Keratinocyte (primary cell): ENCODE data around the gene CENPP. TPM values are rescaled to one million over a fixed set of nuclear protein-coding genes. Genes with fewer than 3 reads are reported as not detected.

ENCODE experiments used
- DNase-seq: peaks from one replicate; pipeline ENCODE4 v3.0.0-alpha.2; 2011; ENCODE audit warnings: low read depth, missing footprints, low spot score
- FAIRE-seq: peaks from 2 replicates; lab custom pipeline; 2011; peaks lifted over from hg19 to GRCh38; lab: Jason Lieb, UNC
- H2AFZ ChIP-seq: 2 replicates; pipeline ENCODE4 v1.6.0; 2012; ENCODE audit warnings: low read length, control low read depth, inconsistent platforms; ENCODE audit not compliant: control insufficient read depth
- H3K27ac ChIP-seq: 2 replicates; pipeline ENCODE4 v1.5.1; 2011; ENCODE audit warnings: low read length; ENCODE audit not compliant: control insufficient read depth, insufficient read depth
- H3K27me3 ChIP-seq: 3 replicates; pipeline ENCODE4 v1.6.0; 2011; ENCODE audit warnings: low read length; ENCODE audit not compliant: control insufficient read depth, insufficient read depth; ENCODE audit errors: extremely low read depth
- H3K36me3 ChIP-seq, 2 experiments: 2 replicates in 1 of 2; 3 replicates in 1 of 2; pipeline ENCODE4 v1.5.1; 2011; ENCODE audit warnings: low read length in 2 of 2, mild to moderate bottlenecking in 1 of 2; ENCODE audit not compliant: control insufficient read depth in 2 of 2, insufficient read depth in 2 of 2; ENCODE audit errors: extremely low read depth in 1 of 2
- H3K4me1 ChIP-seq: 3 replicates; pipeline ENCODE4 v1.5.1; 2011; ENCODE audit warnings: low read length; ENCODE audit not compliant: control insufficient read depth, insufficient read depth; ENCODE audit errors: extremely low read depth
- H3K4me2 ChIP-seq: 3 replicates; pipeline ENCODE4 v1.6.0; 2011; ENCODE audit warnings: low read depth, low read length; ENCODE audit not compliant: control insufficient read depth, insufficient read depth; ENCODE audit errors: extremely low read depth
- H3K4me3 ChIP-seq, 3 experiments: fragments of 200-600 bp in 1 of 3; sonication (generic) in 1 of 3; 2 replicates in 2 of 3; 3 replicates in 1 of 3; pipeline ENCODE4 v1.5.1; 2011 to 2016; ENCODE audit warnings: low read length in 3 of 3, mild to moderate bottlenecking in 3 of 3, control low read depth in 2 of 3, inconsistent platforms in 1 of 3, low read depth in 1 of 3, mixed read lengths in 1 of 3, mixed run types in 1 of 3, moderate library complexity in 1 of 3; ENCODE audit not compliant: control insufficient read depth in 2 of 3, insufficient read depth in 2 of 3; ENCODE audit errors: extremely low read depth in 1 of 3
- H3K79me2 ChIP-seq: 2 replicates; pipeline ENCODE4 v1.6.0; 2012; ENCODE audit warnings: low read length; ENCODE audit not compliant: control insufficient read depth, insufficient read depth
- H3K9ac ChIP-seq: 3 replicates; pipeline ENCODE4 v1.6.0; 2011; ENCODE audit warnings: low read length; ENCODE audit not compliant: control insufficient read depth, insufficient read depth; ENCODE audit errors: extremely low read depth
- H3K9me1 ChIP-seq: 3 replicates; pipeline ENCODE4 v1.6.0; 2011; ENCODE audit warnings: low read length; ENCODE audit not compliant: control insufficient read depth, insufficient read depth; ENCODE audit errors: extremely low read depth
- H3K9me3 ChIP-seq: 2 replicates; pipeline ENCODE4 v1.5.1; 2012; ENCODE audit warnings: low read depth, low read length; ENCODE audit not compliant: control insufficient read depth
- H4K20me1 ChIP-seq: 3 replicates; pipeline ENCODE4 v1.6.0; 2011; ENCODE audit warnings: low read length; ENCODE audit not compliant: control insufficient read depth, insufficient read depth; ENCODE audit errors: extremely low read depth
- EZH2 ChIP-seq: IDR thresholded peaks from one replicate; pipeline ENCODE4 v1.6.1; 2012; ENCODE audit warnings: inconsistent platforms, mild to moderate bottlenecking, low read length, moderate library complexity
- dilution Hi-C: fragments of 300-500 bp; cut with MboI; formaldehyde crosslinking; loops from one replicate; pipeline ENCODE4 v1.7.0; 2020; ENCODE audit warnings: low sequenced_read_pairs; ENCODE audit not compliant: extremely low pct_ligation_motif_present
- polyA plus RNA-seq, 5 experiments: library from polyadenylated mRNA; depleted of rRNA in 3 of 5; stranded (reverse) in 3 of 5; stranded (forward) in 1 of 5; unstranded in 1 of 5; fragments of >200 nt; gene quantifications; 1 replicate in 1 of 5; 2 replicates in 3 of 5; 3 replicates in 1 of 5; pipeline versions ENCODE4 v1.2.1 to v1.2.3, GENCODE V29; 2011 to 2012; ENCODE audit warnings: missing spikeins in 2 of 5, low read depth in 1 of 5, low replicate concordance in 1 of 5
- TF ChIP-seq, protein P1 (sequence below), 3 experiments: IDR thresholded peaks in 1 of 3; conservative IDR thresholded peaks in 1 of 3; optimal IDR thresholded peaks in 1 of 3; 2 replicates in 2 of 3; 3 replicates in 1 of 3; pipeline versions ENCODE3 to v1.5.1; 2011; ENCODE audit warnings: low read length in 3 of 3, mild to moderate bottlenecking in 3 of 3, moderate library complexity in 2 of 3, control low read depth in 1 of 3, inconsistent platforms in 1 of 3; ENCODE audit not compliant: insufficient read depth in 2 of 3; ENCODE audit errors: extremely low read depth in 1 of 3

Gene CENPP
- polyA plus RNA-seq, 1 donor (not counting 4 experiments of a cell fraction or from before 2014, with no cell fraction given), result 6.7 TPM

DNA sequence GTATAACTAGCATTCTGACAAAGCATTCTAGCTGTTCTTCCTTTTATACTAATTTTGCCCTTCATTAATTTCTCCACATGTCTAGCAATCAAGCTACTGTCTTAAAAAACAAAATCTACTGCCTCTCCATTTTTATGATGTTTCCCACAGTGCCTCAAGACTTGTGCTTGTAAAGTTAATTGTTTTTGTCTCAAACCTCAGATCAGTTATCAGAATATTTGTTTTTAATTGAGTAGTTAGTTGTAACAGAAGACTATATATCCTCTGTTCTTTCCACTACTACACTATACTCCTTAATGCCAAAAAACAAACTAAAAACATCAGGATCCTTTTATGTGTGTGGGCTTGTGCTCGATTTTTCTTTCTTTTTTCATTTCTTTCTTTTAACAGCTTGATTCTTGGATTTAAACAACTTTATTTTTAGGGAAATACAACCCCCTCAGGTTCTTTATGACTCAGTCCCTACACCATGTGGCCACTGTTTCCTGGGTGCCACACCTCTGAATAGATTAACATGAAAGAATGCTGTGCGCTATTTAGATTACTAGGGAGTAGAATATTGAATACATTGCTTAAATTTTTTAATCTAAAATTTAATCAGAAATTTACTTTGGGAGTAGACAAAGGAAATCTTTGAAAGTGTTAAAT, 155.4 kb downstream of the CENPP start:
- Histone ChIP-seq H3K27me3 (no peaks in the 10 kb centered on the region), H2AFZ (peak overlapping the region; percentile 83), H3K4me1 (peaks cover 36% of the 10 kb centered on the region), H3K27ac (peak overlapping the region; percentile 90), H3K9me1 (no peaks in the 10 kb centered on the region), H3K9ac (peak overlapping the region; percentile 35), H3K4me3 (peak overlapping the region in 2 of 3 experiments; percentile 13 to 39), H3K4me2 (peak overlapping the region; percentile 67), H4K20me1 (no peaks in the 10 kb centered on the region), H3K9me3 (no peaks in the 10 kb centered on the region), H3K79me2 (no peaks in the 10 kb centered on the region), H3K36me3 (no peaks in the 10 kb centered on the region)
- TF ChIP-seq, protein P1, sequence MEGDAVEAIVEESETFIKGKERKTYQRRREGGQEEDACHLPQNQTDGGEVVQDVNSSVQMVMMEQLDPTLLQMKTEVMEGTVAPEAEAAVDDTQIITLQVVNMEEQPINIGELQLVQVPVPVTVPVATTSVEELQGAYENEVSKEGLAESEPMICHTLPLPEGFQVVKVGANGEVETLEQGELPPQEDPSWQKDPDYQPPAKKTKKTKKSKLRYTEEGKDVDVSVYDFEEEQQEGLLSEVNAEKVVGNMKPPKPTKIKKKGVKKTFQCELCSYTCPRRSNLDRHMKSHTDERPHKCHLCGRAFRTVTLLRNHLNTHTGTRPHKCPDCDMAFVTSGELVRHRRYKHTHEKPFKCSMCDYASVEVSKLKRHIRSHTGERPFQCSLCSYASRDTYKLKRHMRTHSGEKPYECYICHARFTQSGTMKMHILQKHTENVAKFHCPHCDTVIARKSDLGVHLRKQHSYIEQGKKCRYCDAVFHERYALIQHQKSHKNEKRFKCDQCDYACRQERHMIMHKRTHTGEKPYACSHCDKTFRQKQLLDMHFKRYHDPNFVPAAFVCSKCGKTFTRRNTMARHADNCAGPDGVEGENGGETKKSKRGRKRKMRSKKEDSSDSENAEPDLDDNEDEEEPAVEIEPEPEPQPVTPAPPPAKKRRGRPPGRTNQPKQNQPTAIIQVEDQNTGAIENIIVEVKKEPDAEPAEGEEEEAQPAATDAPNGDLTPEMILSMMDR (optimal IDR thresholded peaks at IDR 0.05 in 1 of 3, IDR thresholded peaks at IDR 0.05 in 1 of 3, conservative IDR thresholded peaks at IDR 0.05 in 1 of 3; ENCODE audit: extremely low read depth in 1 of 3, insufficient read depth in 2 of 3, low read length in 3 of 3), result no peak
- no peak for TF ChIP-seq EZH2
- peak; percentile 17 for FAIRE-seq
- dilution Hi-C loops, result no loop called here
- no peak for DNase-seq

DNA sequence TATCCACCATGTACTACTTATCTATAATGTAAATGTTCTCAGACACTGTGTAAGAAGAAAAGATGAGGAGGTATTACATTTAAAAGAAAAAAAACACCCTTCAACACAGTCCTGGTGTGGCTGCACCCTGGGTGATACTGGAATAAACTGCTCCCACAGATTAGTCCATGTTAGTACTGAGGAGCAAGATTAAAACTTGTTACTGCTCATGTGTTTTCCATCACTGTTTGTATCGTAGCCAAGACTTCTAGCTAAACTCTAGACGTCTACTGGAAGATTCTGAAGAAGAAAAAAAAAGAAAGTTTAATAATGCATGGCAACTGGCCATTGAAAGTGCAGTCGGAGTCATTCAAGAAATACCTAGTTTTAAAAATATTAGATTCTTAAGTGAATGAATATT, 156.6 kb downstream of the CENPP start, which contains the start of gene ASPN:
Gene ASPN, minus strand, starts transcription at position 178 of the 400 bp plus-strand sequence.
- Histone ChIP-seq H3K4me3 (no peak within 1 kb of the TSS), H3K27me3 (no peaks in the 10 kb centered on the region), H3K9me1 (no peaks in the 10 kb centered on the region), H3K4me1 (peaks cover 36% of the 10 kb centered on the region), H4K20me1 (no peaks in the 10 kb centered on the region), H3K27ac (peak within 1 kb of the TSS; percentile 90), H2AFZ (peak within 1 kb of the TSS; percentile 70), H3K9ac (no peak within 1 kb of the TSS), H3K36me3 (no peaks in the 10 kb centered on the region), H3K9me3 (no peaks in the 10 kb centered on the region), H3K79me2 (no peaks in the 10 kb centered on the region), H3K4me2 (peak within 1 kb of the TSS; percentile 67)
- dilution Hi-C loops, result no loop called here
- FAIRE-seq, result peak; percentile 17
- no peak for DNase-seq
- TF ChIP-seq, protein P1 (optimal IDR thresholded peaks at IDR 0.05 in 1 of 3, IDR thresholded peaks at IDR 0.05 in 1 of 3, conservative IDR thresholded peaks at IDR 0.05 in 1 of 3; ENCODE audit: extremely low read depth in 1 of 3, insufficient read depth in 2 of 3, low read length in 3 of 3), result no peak
- no peak for TF ChIP-seq EZH2
